Activated T-cell treated with anti-CD3 and anti-CD28 coated beads, Interleukin-2, amount 50 U/mL, for 72 hours (primary cell): ENCODE measurements around the gene ELP2. TPM values are rescaled to one million over a fixed set of nuclear protein-coding genes. Genes with fewer than 3 reads are reported as not detected.
"Not testable (repeated sequence)": the region's sequence is repeated elsewhere in the genome, so short reads cannot be mapped to it uniquely, and the experiment has no call there.

Experiments
- ATAC-seq, 2 donors: fragments of 150-1000 bp; cut with Tn5 transposase; replicated peaks in 1 of 2; 2 replicates each; pipeline ENCODE4 v1.10.0; 2021; ENCODE audit warnings: moderate library complexity in 2 of 2, mild to moderate bottlenecking in 1 of 2
- DNase-seq, 2 donors: peaks; one replicate each; pipeline ENCODE4 v3.0.0; 2021 to 2022; ENCODE audit warnings: mixed read lengths in 1 of 2
- H3K27ac Mint-ChIP-seq: one replicate; pipeline ENCODE4 v1.8.0; 2022; ENCODE audit warnings: mild to moderate bottlenecking, moderate library complexity, mixed read lengths
- H3K27me3 Mint-ChIP-seq: one replicate; pipeline ENCODE4 v1.8.0; 2022; ENCODE audit warnings: low read depth, mixed read lengths
- H3K36me3 Mint-ChIP-seq, 2 donors: one replicate each; pipeline ENCODE4 v1.8.0; 2022; ENCODE audit warnings: mixed read lengths in 2 of 2, mild to moderate bottlenecking in 1 of 2; ENCODE audit not compliant: insufficient read depth in 2 of 2
- H3K4me1 Mint-ChIP-seq: one replicate; pipeline ENCODE4 v1.8.0; 2022; ENCODE audit warnings: low read depth, mixed read lengths
- H3K4me3 Mint-ChIP-seq, 2 donors: one replicate each; pipeline ENCODE4 v1.8.0; 2022; ENCODE audit warnings: mild to moderate bottlenecking in 2 of 2, mixed read lengths in 2 of 2, moderate library complexity in 2 of 2
- H3K9me3 Mint-ChIP-seq, 2 donors: one replicate each; pipeline ENCODE4 v1.8.0; 2022; ENCODE audit warnings: mixed read lengths in 2 of 2
- total RNA-seq, 2 donors: library from RNA; stranded (reverse); gene quantifications; one replicate each; pipeline ENCODE4 v1.2.3, GENCODE V29; 2022

Gene ELP2
- total RNA-seq, 2 donors from 2014 or later = 107 TPM

GRCh38 chr18:36207303-36207702 lies 77.6 kb downstream of the ELP2 start:
- Mint-ChIP-seq H3K4me3 (no peak overlapping the region), H3K36me3 (peaks cover 0 to 6% of the 10 kb centered on the region in 2 donors), H3K27me3 (no peaks in the 10 kb centered on the region), H3K4me1 (no peaks in the 10 kb centered on the region), H3K9me3 (peaks cover 2 to 5% of the 10 kb centered on the region in 2 donors), H3K27ac (no peak overlapping the region)
- no peak for ATAC-seq
- DNase-seq = no peak

- ATAC-seq, H3K27ac Mint-ChIP-seq, DNase-seq, H3K27me3 Mint-ChIP-seq, H3K4me1 Mint-ChIP-seq, H3K36me3 Mint-ChIP-seq, H3K4me3 Mint-ChIP-seq, H3K9me3 Mint-ChIP-seq: not testable (repeated sequence)
These were observed 78.3 kb downstream of the ELP2 start for GRCh38 chr18:36207969-36208368.

- DNase-seq (no peak), ATAC-seq (no peak)
- H3K4me3 Mint-ChIP-seq = no peak overlapping the region
- H3K4me1 Mint-ChIP-seq = no peaks in the 10 kb centered on the region
- no peaks in the 10 kb centered on the region for H3K27me3 Mint-ChIP-seq
- no peak overlapping the region for H3K27ac Mint-ChIP-seq
- peaks cover 0 to 6% of the 10 kb centered on the region in 2 donors for H3K36me3 Mint-ChIP-seq
- H3K9me3 Mint-ChIP-seq = peaks cover 2 to 5% of the 10 kb centered on the region in 2 donors
These were observed 81.9 kb downstream of the ELP2 start for GRCh38 chr18:36211612-36212065.

- Mint-ChIP-seq H3K36me3 (peaks cover 0 to 6% of the 10 kb centered on the region in 2 donors), H3K27ac (no peak overlapping the region), H3K4me3 (no peak overlapping the region), H3K4me1 (no peaks in the 10 kb centered on the region), H3K27me3 (no peaks in the 10 kb centered on the region), H3K9me3 (peaks cover 2 to 5% of the 10 kb centered on the region in 2 donors)
- DNase-seq = no peak
- ATAC-seq = no peak
These were observed 82.8 kb downstream of the ELP2 start for GRCh38 chr18:36212301-36213171.

GRCh38 chr18:36214811-36215210 lies 85.1 kb downstream of the ELP2 start:
- Mint-ChIP-seq H3K4me1 (no peaks in the 10 kb centered on the region), H3K27me3 (no peaks in the 10 kb centered on the region), H3K27ac (no peak overlapping the region), H3K36me3 (no peaks in the 10 kb centered on the region), H3K4me3 (no peak overlapping the region), H3K9me3 (no peaks in the 10 kb centered on the region)
- DNase-seq (no peak), ATAC-seq (no peak)

GRCh38 chr18:36215577-36215976 lies 85.9 kb downstream of the ELP2 start:
- Mint-ChIP-seq H3K4me1 (no peaks in the 10 kb centered on the region), H3K27ac (no peak overlapping the region), H3K9me3 (no peaks in the 10 kb centered on the region), H3K4me3 (no peak overlapping the region), H3K27me3 (no peaks in the 10 kb centered on the region), H3K36me3 (no peaks in the 10 kb centered on the region)
- ATAC-seq = no peak
- no peak for DNase-seq

- Mint-ChIP-seq H3K36me3 (no peaks in the 10 kb centered on the region), H3K9me3 (no peaks in the 10 kb centered on the region), H3K27me3 (no peaks in the 10 kb centered on the region)
These were observed 87.6 kb downstream of the ELP2 start for GRCh38 chr18:36217348-36217747.

GRCh38 chr18:36229188-36229587 lies 99.5 kb downstream of the ELP2 start:
- H3K9me3 Mint-ChIP-seq = peaks cover 6 to 20% of the 10 kb centered on the region in 2 donors

More at GRCh38 chr18:36217348-36217747, 87.6 kb downstream of the ELP2 start:
- Mint-ChIP-seq H3K4me3 (no peak overlapping the region), H3K4me1 (no peaks in the 10 kb centered on the region), H3K27ac (no peak overlapping the region)
- ATAC-seq = no peak
- no peak for DNase-seq

More at GRCh38 chr18:36229188-36229587, 99.5 kb downstream of the ELP2 start:
- Mint-ChIP-seq H3K4me1 (no peaks in the 10 kb centered on the region), H3K4me3 (no peak overlapping the region), H3K27me3 (peaks cover 15% of the 10 kb centered on the region), H3K36me3 (peaks cover 12 to 13% of the 10 kb centered on the region in 2 donors), H3K27ac (no peak overlapping the region)
- DNase-seq = no peak
- no peak for ATAC-seq

Other genes starting within 250 kb of the ELP2 start
- 10 to 100 TPM; 30.6 to 31.1 TPM for gene RPRD1A, start 62.3 kb upstream of the ELP2 start, total RNA-seq
- 10 to 100 TPM; 25.4 to 27.5 TPM for gene SLC39A6, start 559 bp upstream of the ELP2 start, total RNA-seq
- gene MOCOS, start 57.6 kb downstream of the ELP2 start, total RNA-seq = 1 to 10 TPM in 1 of 2 donors, under 1 TPM in 1; 0.22 to 1.2 TPM
- gene FHOD3, start 167.8 kb downstream of the ELP2 start, total RNA-seq = under 1 TPM in 1 of 2 donors, not detected in 1; 0.28 TPM